ENCODE data around the gene SEBOX. TPM values are rescaled to one million over a fixed set of nuclear protein-coding genes. Genes with fewer than 3 reads are reported as not detected.
A peak's percentile ranks its signal among the peaks of the same experiment; 100 is the strongest.

Gene SEBOX
- total RNA-seq, 2 donors from 2014 or later, result not detected

- Mint-ChIP-seq H3K9me3 (no peaks in the 10 kb centered on the region), H3K4me3 (peak within 1 kb of the TSS; percentile 51), H3K36me3 (ENCODE audit: low read depth) (peaks cover 4% of the 10 kb centered on the region), H3K4me1 (peaks cover 17% of the 10 kb centered on the region), H3K27ac (peak within 1 kb of the TSS; percentile 98), H3K27me3 (ENCODE audit: insufficient read depth) (peaks cover 44% of the 10 kb centered on the region)
- H3K27me3 ChIP-seq (ENCODE audit: control insufficient read depth, insufficient read depth, low read length, poor library complexity, severe bottlenecking), result peaks cover 55% of the 10 kb centered on the region
- H3K9me3 ChIP-seq (ENCODE audit: control insufficient read depth, low read length), result no peaks in the 10 kb centered on the region
- DNase-seq, result peak; percentile 96
- no peaks in the 10 kb centered on the region for H3K36me3 ChIP-seq (ENCODE audit: control insufficient read depth, insufficient read depth, low read length)
- peaks cover 12% of the 10 kb centered on the region for H3K4me1 ChIP-seq (ENCODE audit: control insufficient read depth, insufficient read depth, low read length)
- WGBS, 2 experiments (ENCODE audit: insufficient coverage in 1 of 2, insufficient read length in 1 of 2), result 15 to 39% methylated on average over 3 to 8 of the region's 8 CpGs
- H3K27ac ChIP-seq (ENCODE audit: low read depth, low read length), result no peak within 1 kb of the TSS
- no peak within 1 kb of the TSS for H3K9ac ChIP-seq (ENCODE audit: extremely low read depth, low read length, poor library complexity, severe bottlenecking)
- TF ChIP-seq, protein P1, sequence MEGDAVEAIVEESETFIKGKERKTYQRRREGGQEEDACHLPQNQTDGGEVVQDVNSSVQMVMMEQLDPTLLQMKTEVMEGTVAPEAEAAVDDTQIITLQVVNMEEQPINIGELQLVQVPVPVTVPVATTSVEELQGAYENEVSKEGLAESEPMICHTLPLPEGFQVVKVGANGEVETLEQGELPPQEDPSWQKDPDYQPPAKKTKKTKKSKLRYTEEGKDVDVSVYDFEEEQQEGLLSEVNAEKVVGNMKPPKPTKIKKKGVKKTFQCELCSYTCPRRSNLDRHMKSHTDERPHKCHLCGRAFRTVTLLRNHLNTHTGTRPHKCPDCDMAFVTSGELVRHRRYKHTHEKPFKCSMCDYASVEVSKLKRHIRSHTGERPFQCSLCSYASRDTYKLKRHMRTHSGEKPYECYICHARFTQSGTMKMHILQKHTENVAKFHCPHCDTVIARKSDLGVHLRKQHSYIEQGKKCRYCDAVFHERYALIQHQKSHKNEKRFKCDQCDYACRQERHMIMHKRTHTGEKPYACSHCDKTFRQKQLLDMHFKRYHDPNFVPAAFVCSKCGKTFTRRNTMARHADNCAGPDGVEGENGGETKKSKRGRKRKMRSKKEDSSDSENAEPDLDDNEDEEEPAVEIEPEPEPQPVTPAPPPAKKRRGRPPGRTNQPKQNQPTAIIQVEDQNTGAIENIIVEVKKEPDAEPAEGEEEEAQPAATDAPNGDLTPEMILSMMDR (conservative IDR thresholded peaks at IDR 0.05), result peak; percentile 53
- H3K4me3 ChIP-seq (ENCODE audit: low read length), result peak within 1 kb of the TSS; percentile 65
Measured at GRCh38 chr17:28370035-28370743, 5.2 kb upstream of the SEBOX start, which contains the start of gene VTN. Gene VTN (minus strand): TSS chr17:28370307. CDS start chr17:28370203, 104 bp downstream.

DNA sequence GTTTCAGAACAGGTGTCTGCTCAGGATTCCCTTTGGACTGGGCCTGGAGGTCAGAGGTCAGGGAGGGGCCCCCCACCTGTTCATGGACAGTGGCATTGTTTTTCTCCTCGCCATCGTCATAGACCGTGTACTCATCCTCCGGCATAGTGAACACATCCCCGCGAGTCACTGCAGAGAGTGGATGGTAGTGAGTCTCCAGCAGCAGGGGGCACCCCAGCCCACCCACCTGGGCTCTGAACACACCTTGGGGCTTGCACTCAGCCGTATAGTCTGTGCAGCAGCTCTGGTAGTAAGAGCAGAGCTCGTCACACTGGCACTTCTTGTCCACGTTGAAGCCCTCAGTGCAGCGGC lies 4.7 kb upstream of the SEBOX start:
- no peak overlapping the region for H3K9ac ChIP-seq (ENCODE audit: extremely low read depth, low read length, poor library complexity, severe bottlenecking)
- H3K4me1 ChIP-seq (ENCODE audit: control insufficient read depth, insufficient read depth, low read length), result peaks cover 12% of the 10 kb centered on the region
- Mint-ChIP-seq H3K27me3 (ENCODE audit: insufficient read depth) (peaks cover 39% of the 10 kb centered on the region), H3K36me3 (ENCODE audit: low read depth) (peaks cover 4% of the 10 kb centered on the region), H3K9me3 (no peaks in the 10 kb centered on the region), H3K4me1 (peaks cover 17% of the 10 kb centered on the region), H3K4me3 (peak overlapping the region; percentile 51), H3K27ac (peak overlapping the region; percentile 98)
- DNase-seq, result no peak
- no peaks in the 10 kb centered on the region for H3K36me3 ChIP-seq (ENCODE audit: control insufficient read depth, insufficient read depth, low read length)
- 78 to 88% methylated on average over 7 to 10 of the region's 10 CpGs for WGBS, 2 experiments (ENCODE audit: insufficient coverage in 1 of 2, insufficient read length in 1 of 2)
- H3K9me3 ChIP-seq (ENCODE audit: control insufficient read depth, low read length), result no peaks in the 10 kb centered on the region
- peak overlapping the region; percentile 9 for H3K4me3 ChIP-seq (ENCODE audit: low read length)
- TF ChIP-seq, protein P1 (conservative IDR thresholded peaks at IDR 0.05), result no peak
- peaks cover 55% of the 10 kb centered on the region for H3K27me3 ChIP-seq (ENCODE audit: control insufficient read depth, insufficient read depth, low read length, poor library complexity, severe bottlenecking)
- H3K27ac ChIP-seq (ENCODE audit: low read depth, low read length), result no peak overlapping the region

DNA sequence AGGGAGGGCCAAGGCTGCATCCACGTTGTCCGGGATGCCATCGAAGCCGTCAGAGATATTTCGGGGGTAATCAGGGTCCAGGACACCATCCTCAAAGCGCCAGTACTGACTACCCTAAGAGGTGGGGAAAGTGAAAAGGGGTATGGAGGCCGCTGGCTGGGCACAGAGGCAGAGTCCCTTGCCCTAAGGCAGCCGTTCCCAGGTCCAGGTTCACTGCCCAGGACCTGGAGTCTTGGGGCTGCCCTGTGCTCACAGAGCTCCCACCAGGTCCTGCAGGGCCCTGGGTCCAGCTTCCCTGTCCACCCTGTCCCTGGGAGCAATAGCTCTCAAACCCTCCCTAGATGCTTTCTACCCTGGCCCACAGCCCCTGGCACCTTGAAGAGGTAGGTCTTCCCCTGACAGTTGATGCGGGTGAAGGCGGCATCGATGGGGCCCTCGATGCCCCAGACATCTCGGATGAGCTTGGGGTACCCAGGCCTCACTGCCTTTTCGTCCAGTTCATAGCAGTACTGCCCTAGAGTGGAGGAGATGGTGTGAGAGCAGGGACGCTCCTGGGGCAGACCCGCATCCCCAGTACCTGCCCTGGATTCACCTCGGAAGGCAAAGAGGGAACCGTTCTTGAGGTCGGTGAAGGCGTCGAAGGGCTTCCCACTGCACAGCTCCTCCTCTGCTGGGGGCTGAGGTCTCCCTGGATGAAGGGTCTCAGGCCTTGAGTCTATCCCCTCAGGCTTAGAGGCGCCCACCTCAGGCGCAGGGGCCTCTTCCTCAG lies 4.1 kb upstream of the SEBOX start:
- Mint-ChIP-seq H3K27me3 (ENCODE audit: insufficient read depth) (peaks cover 33% of the 10 kb centered on the region), H3K4me1 (peaks cover 17% of the 10 kb centered on the region), H3K4me3 (no peak overlapping the region), H3K27ac (no peak overlapping the region), H3K36me3 (ENCODE audit: low read depth) (peaks cover 4% of the 10 kb centered on the region), H3K9me3 (no peaks in the 10 kb centered on the region)
- Histone ChIP-seq H3K27me3 (ENCODE audit: control insufficient read depth, insufficient read depth, low read length, poor library complexity, severe bottlenecking) (peaks cover 55% of the 10 kb centered on the region), H3K9ac (ENCODE audit: extremely low read depth, low read length, poor library complexity, severe bottlenecking) (no peak overlapping the region), H3K36me3 (ENCODE audit: control insufficient read depth, insufficient read depth, low read length) (no peaks in the 10 kb centered on the region), H3K9me3 (ENCODE audit: control insufficient read depth, low read length) (no peaks in the 10 kb centered on the region), H3K4me3 (ENCODE audit: low read length) (no peak overlapping the region), H3K27ac (ENCODE audit: low read depth, low read length) (no peak overlapping the region), H3K4me1 (ENCODE audit: control insufficient read depth, insufficient read depth, low read length) (peaks cover 12% of the 10 kb centered on the region)
- DNase-seq, result no peak
- TF ChIP-seq, protein P1 (conservative IDR thresholded peaks at IDR 0.05), result no peak
- WGBS, 2 experiments (ENCODE audit: insufficient coverage in 1 of 2, insufficient read length in 1 of 2), result 93 to 94% methylated on average over 16 to 23 of the region's 23 CpGs

Data from endodermal cell (in vitro differentiated cells).